Cardiac fibroblast (primary cell): ENCODE data around the gene GJA10.
A peak's percentile ranks its signal among the peaks of the same experiment; 100 is the strongest.

ENCODE experiments used
- DNase-seq, 2 donors: peaks; one replicate each; pipeline versions ENCODE4 v3.0.0 to v3.0.0-alpha.2; 2010; ENCODE audit warnings: low read depth in 2 of 2
- H3K4me3 ChIP-seq, 2 donors: replicated peaks in 1 of 2; 1 replicate in 1 of 2; 2 replicates in 1 of 2; pipeline ENCODE4 v1.5.1; 2011; ENCODE audit warnings: low read depth in 2 of 2, low read length in 2 of 2, mild to moderate bottlenecking in 2 of 2, moderate library complexity in 1 of 2
- TF ChIP-seq, protein P1 (sequence below): IDR thresholded peaks from one replicate; pipeline ENCODE4 v1.5.1; 2011; ENCODE audit warnings: low read depth, mild to moderate bottlenecking, low read length, inconsistent platforms

The GJA10 gene

DNA sequence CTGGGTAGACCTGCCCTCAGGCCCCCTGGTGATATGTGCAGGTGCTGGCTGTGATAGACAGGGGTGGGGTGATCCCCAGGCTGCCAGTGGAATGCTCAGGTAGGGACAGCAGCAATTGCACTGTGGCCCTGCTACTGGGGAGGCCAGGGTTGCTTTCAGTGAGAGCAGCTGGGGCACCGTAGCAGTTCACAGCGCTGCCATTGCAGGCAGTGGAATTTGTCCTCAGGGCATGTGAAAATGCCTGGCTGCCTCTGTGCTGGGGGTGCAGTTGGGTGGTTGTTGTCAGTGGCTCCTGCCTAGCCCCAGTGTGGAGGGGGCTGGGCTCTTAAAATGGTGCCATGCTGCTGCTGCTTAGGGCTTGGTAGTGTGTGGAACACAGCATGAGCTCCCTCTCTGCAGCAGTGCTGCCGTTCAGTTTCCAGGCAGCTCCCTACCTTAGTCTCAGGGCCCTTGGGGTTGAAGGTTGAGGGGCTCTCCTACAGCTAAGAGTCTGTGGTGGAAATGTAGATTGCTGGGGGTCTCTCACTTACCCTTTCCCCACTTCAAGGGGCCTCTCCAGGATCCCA lies 23.6 kb downstream of the GJA10 start:
- H3K4me3 ChIP-seq: no peak overlapping the region
- TF ChIP-seq, protein P1, sequence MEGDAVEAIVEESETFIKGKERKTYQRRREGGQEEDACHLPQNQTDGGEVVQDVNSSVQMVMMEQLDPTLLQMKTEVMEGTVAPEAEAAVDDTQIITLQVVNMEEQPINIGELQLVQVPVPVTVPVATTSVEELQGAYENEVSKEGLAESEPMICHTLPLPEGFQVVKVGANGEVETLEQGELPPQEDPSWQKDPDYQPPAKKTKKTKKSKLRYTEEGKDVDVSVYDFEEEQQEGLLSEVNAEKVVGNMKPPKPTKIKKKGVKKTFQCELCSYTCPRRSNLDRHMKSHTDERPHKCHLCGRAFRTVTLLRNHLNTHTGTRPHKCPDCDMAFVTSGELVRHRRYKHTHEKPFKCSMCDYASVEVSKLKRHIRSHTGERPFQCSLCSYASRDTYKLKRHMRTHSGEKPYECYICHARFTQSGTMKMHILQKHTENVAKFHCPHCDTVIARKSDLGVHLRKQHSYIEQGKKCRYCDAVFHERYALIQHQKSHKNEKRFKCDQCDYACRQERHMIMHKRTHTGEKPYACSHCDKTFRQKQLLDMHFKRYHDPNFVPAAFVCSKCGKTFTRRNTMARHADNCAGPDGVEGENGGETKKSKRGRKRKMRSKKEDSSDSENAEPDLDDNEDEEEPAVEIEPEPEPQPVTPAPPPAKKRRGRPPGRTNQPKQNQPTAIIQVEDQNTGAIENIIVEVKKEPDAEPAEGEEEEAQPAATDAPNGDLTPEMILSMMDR: no peak

DNA sequence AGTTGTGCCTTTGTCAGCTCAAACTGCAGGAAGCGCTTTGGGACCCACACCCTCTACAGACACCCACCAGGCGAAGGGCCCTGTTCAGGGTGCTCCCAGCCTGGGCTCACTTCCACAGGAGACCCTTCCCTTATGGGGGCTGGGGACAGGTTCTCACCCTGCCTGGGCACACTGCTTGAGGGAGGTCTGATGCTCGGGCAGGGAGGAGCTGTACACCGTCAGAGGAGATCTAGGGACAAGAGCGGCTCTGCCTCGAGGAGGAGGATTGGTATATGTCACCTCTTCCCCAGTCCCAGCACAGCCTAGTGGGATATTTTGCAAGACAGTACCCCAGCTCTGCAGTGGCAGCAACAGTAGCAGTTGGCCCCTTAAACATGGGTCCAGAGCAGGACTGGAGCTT lies 26.9 kb downstream of the GJA10 start:
- TF ChIP-seq, protein P1: no peak

More for the DNA sequence above, 23.6 kb downstream of the GJA10 start:
- no peak for DNase-seq

DNA sequence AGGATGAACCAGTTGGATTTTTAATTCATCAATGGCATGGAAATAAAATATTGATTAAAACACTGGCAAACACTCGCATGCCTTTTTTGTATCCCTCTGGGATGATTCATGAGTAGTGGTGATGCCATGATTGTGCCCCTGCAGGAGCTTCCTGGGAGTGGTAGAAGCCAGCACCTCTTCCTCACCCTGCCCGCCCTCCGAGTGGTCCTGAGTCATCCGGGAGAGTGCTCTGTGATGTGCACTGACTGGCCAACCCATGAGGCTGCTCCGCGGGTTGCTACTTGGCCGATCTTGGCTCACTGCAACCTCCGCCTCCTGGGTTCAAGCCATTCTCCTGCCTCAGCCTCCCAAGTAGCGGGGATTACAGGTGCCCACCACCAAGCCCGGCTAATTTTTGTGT lies 27.4 kb downstream of the GJA10 start:
- TF ChIP-seq, protein P1: no peak
- no peak for DNase-seq
- no peak overlapping the region for H3K4me3 ChIP-seq

More for the DNA sequence above, 26.9 kb downstream of the GJA10 start:
- no peak overlapping the region for H3K4me3 ChIP-seq
- DNase-seq: no peak

DNA sequence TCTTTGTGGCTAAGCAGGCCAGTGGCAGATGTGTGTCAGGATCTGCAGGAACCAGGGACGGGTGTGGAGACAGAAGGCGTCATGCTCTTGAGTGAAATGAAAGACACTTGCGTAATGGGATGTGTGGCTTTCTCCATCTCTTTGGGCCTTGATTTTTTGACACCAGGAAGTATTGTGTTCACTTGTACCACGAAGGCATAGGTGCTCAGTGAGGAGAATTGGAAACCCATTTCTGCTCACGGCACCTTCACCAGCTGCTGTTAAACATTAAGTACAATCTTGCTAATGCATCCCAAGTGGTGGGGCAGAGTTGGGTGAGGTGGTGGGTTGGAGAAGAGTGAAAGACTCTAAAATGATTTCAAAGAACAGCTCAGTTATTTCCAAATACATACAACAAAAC lies 30.0 kb downstream of the GJA10 start:
- TF ChIP-seq, protein P1: no peak
- no peak overlapping the region for H3K4me3 ChIP-seq
- DNase-seq: no peak

DNA sequence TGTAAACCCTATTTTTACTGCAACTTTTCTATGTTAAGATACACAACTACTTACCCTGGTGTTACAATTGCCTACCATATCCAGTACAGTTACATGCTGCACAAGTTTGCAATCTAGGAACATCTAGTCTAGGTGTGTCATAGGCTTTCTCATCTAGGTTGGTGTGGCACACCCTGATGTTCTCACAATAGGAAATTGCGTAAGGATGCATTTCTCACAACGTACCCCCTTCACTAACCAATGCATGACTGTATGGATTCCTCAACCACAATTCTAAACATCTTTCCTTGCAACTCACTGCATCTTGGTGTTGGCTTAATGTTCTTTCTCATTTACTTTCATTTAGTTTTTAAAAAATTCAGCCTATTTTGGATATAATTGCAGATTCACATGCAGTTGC lies 31.6 kb downstream of the GJA10 start:
- TF ChIP-seq, protein P1: no peak
- peak in 1 of 2 donors; percentile 53 for DNase-seq
- no peak overlapping the region for H3K4me3 ChIP-seq

DNA sequence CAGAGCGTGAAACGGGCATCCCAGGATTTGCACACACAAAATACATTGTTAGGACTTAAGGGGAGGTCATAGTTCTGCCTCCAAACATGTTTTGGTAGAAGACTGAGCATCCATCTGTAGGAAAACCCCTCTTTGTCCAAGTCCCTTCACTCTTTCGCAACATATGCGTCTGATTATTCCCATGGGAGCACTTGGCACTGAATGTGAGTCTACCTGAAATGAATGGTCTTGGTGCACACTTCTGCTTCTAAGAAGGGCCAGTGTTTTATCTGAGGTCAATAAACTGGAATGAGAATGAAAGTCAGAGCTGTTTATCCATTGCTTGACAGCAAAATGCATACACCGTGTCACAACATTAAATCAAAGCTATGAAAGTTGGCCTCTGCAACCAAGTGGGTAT lies 33.0 kb downstream of the GJA10 start:
- peak in 1 of 2 donors; percentile 15 for DNase-seq
- no peak overlapping the region for H3K4me3 ChIP-seq
- TF ChIP-seq, protein P1: no peak

DNA sequence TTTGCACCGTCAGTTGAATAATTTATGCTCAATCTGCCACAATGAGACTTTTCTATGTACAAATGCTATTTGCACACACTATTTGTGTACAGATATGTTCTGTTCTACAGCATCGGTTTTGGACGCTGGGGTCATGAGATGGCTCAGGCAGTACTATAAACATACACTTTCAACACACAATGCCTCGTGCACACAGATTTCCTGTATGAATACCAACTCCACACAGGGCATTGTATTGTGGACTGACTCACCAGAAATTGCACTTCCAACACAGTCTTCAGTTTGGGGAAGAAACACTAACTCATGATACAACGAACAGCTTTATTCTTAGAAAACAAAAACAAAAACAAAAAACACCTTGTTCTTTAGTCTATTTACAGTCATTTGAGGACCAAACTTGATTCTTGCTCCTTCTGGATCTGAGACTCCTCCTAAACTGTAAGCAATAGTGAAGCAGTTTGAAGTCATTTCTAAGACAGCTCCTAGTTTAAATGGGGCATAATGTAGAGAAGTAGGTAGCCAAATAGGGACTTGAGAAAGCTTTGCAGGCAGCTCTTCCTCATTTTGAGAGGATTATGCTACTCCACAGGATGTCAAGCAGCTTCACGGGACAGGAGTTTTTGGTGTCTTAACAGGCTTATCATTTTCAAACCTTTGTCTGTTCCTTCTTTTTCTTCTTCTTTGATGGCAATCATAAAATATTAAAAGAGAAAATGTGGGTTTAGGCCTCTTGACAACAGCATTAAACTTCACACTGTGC lies 33.7 kb downstream of the GJA10 start:
- no peak overlapping the region for H3K4me3 ChIP-seq
- peak; percentile 17 to 73 for DNase-seq
- TF ChIP-seq, protein P1: no peak
